Right lobe of liver (tissue), 6 donors: ENCODE measurements around the gene FAM89A. TPM values are rescaled to one million over a fixed set of nuclear protein-coding genes. Genes with fewer than 3 reads are reported as not detected.

Source experiments
- ATAC-seq, 4 donors: fragments of 200-7000 bp; cut with Tn5 transposase; one replicate each; pipeline ENCODE4 v1.9.1; 2020; ENCODE audit warnings: mild to moderate bottlenecking in 4 of 4, moderate library complexity in 4 of 4
- DNase-seq, 3 donors: peaks; one replicate each; pipeline ENCODE4 v3.0.0-alpha.2; 2020
- H3K27ac ChIP-seq, 3 donors: fragments of 200-600 bp; one replicate each; pipeline ENCODE4 v1.8.0; 2022
- H3K27me3 ChIP-seq, 2 donors: fragments of 200-600 bp; one replicate each; pipeline ENCODE4 v1.8.0; 2022
- H3K36me3 ChIP-seq, 4 donors: fragments of 200-600 bp; sonication (generic) in 1 of 4; one replicate each; pipeline versions ENCODE4 v1.5.1 to v1.8.0; 2017 to 2022; ENCODE audit warnings: control low read depth in 1 of 4
- H3K4me1 ChIP-seq, 4 donors: fragments of 200-600 bp; sonication (generic) in 1 of 4; one replicate each; pipeline versions ENCODE4 v1.5.1 to v1.8.0; 2017 to 2022; ENCODE audit warnings: control low read depth in 1 of 4
- H3K4me3 ChIP-seq, 3 donors: fragments of 200-600 bp; one replicate each; pipeline ENCODE4 v1.8.0; 2022
- H3K9me3 ChIP-seq, 4 donors: fragments of 200-600 bp; sonication (generic) in 1 of 4; one replicate each; pipeline versions ENCODE4 v1.5.1 to v1.8.0; 2017 to 2022; ENCODE audit warnings: control low read depth in 1 of 4
- CTCF ChIP-seq, 4 donors: fragments of 200-600 bp in 3 of 4; fragments of 450-650 bp in 1 of 4; IDR thresholded peaks; one replicate each; pipeline versions ENCODE4 v1.5.1 to v1.8.0; 2016 to 2022; ENCODE audit warnings: antibody characterized with exemption in 4 of 4, mild to moderate bottlenecking in 2 of 4
- POLR2A ChIP-seq: fragments of 450-650 bp; IDR thresholded peaks from one replicate; pipeline ENCODE4 v1.6.1; 2017; ENCODE audit warnings: antibody characterized with exemption, mild to moderate bottlenecking
- WGBS: methylation state at CpG from one replicate; pipeline ENCODE4 v1.1.6; 2018; ENCODE audit warnings: low coverage, low lambda C conversion rate; ENCODE audit not compliant: insufficient coverage; ENCODE audit errors: missing lambda C conversion rate; 5-methylcytosine and 5-hydroxymethylcytosine counted together
- intact Hi-C, 2 donors: fragments of 100-400 bp; cut with DNase I; formaldehyde crosslinking; loops; one replicate each; pipeline versions ENCODE4 v1.11.2 to v1.14.1; 2022
- total RNA-seq, 6 experiments: library from RNA; depleted of rRNA in 2 of 6; stranded (reverse); fragments of >200 nt in 2 of 6; fragmentation: NEBNext Ultra II Directional in 3 of 6; extraction: Animal tissue kit (Norgen Biotek cat#: 25700) in 3 of 6; gene quantifications; one replicate each; pipeline versions ENCODE4 v1.1.0 to v1.2.4, GENCODE V29; 2016 to 2023
- donor health status: DM: no; HTN: yes; CAD: no.
- donor health status: DM: no; HTN: no; CAD: no.
- donor health status: DM: no; HTN: no; CAD: no.
- donor health status: DM: no; HTN: yes; CAD: no.
- donor health status: DM: no; HTN: yes; CAD: no.

FAM89A gene
- total RNA-seq, 6 experiments from 2014 or later = 3.7 to 12.8 (median 6.8) TPM

- intact Hi-C loops = no loop called here
- H3K4me1 ChIP-seq = peaks cover 0 to 11% (median 5%) of the 10 kb centered on the region in 4 donors
- no peaks in the 10 kb centered on the region for H3K36me3 ChIP-seq
- no peaks in the 10 kb centered on the region for H3K27me3 ChIP-seq
- H3K9me3 ChIP-seq = no peaks in the 10 kb centered on the region
- DNase-seq = no peak
- TF ChIP-seq POLR2A (no peak), CTCF (IDR thresholded peaks at IDR 0.05) (no peak)
- no peak for ATAC-seq
- H3K27ac ChIP-seq = no peak overlapping the region
- no peak overlapping the region for H3K4me3 ChIP-seq
- WGBS = 72% methylated on average over 4 of the region's 4 CpGs
Observed at GRCh38 chr1:230982696-230983095, 57.4 kb downstream of the FAM89A start.

DNA sequence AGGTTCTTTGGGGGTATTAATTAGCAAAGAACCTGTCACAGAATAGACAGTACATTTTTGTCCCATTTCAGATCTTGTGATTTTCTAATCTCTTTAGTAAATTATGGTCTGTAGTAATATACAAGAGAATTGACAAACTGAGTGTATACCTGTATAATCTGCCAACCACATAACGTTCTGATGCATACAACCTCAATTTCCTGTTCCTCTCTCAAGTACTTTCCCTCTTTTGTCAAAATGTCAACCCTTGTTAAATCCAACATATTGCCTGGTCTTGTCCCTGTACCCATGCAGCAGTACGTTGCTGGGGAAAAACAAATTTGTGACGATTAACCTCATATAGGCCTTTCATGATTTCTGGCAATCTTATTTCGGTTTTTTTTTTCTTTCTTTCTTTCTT, 60.1 kb downstream of the FAM89A start:
- Histone ChIP-seq H3K27ac (no peak overlapping the region), H3K27me3 (no peaks in the 10 kb centered on the region), H3K4me3 (peak overlapping the region in 2 of 3 donors; percentile 63 to 78), H3K36me3 (no peaks in the 10 kb centered on the region), H3K9me3 (no peaks in the 10 kb centered on the region), H3K4me1 (peaks cover 0 to 12% (median 5%) of the 10 kb centered on the region in 4 donors)
- DNase-seq = no peak
- intact Hi-C loops = no loop called here
- no peak for TF ChIP-seq CTCF (IDR thresholded peaks at IDR 0.05)
- no peak for TF ChIP-seq POLR2A
- ATAC-seq = no peak
- 75% methylated on average over 4 of the region's 4 CpGs for WGBS

GRCh38 chr1:230979389-230979716, 60.7 kb downstream of the FAM89A start:
- DNase-seq (no peak), ATAC-seq (no peak)
- Histone ChIP-seq H3K27ac (peak overlapping the region in 1 of 3 donors; percentile 53), H3K36me3 (no peaks in the 10 kb centered on the region), H3K9me3 (no peaks in the 10 kb centered on the region), H3K4me1 (peaks cover 0 to 12% (median 5%) of the 10 kb centered on the region in 4 donors), H3K27me3 (no peaks in the 10 kb centered on the region), H3K4me3 (peak overlapping the region; percentile 63 to 78 (median 63))
- 6% methylated on average over 6 of the region's 12 CpGs for WGBS
- intact Hi-C loops = no loop called here
- no peak for TF ChIP-seq CTCF (IDR thresholded peaks at IDR 0.05)
- TF ChIP-seq POLR2A = no peak

DNA sequence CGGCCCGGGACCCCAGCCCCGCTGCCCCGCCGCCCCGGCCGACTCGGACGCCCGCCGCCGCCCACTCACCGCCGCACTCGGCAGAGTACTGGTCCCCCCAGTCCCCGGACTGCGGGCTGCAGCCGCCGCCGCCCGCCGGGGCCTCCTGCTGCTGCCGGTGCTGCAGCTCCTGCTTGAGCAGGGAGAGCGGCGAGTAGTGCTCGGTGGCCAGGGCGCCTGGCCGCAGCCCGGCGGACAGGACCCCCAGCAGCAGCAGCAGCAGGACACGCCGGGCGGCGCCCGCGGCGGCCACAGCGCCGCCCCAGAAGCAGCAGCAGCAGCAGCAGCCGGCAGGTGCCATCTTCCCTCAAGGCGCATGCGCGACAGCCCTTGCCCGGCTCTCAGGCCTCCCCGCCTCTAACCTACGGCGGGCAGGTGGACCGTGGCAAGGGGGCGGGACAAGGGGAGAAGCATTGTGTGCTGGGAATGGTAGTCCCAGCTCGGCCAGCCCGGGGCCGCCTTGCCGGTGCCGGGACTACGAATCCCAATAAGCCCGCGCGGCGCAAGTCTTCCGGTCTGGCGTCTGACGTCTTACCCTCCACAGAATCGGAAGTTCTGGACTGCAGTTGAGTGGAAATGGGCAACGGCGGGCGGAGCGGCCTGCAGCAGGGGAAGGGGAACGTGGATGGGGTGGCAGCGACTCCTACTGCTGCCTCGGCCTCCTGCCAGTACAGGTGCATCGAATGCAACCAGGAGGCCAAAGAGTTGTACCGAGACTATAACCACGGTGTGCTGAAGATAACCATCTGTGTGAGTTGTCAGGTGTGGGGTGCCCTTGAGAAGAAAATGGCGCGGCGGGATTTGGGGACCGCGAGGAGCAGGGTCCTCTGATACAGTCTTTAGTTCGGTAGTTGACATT, 61.3 kb downstream of the FAM89A start, which contains the start of the genes ARV1 and TTC13:
Gene ARV1, plus strand, starts transcription at position 604 of the 898 bp plus-strand sequence. Its CDS starts 12 bp downstream, at position 616.
Gene TTC13, minus strand, starts transcription at position 371 of the 898 bp plus-strand sequence. Its CDS starts 31 bp downstream, at position 340.
- TF ChIP-seq POLR2A = peak; percentile 83
- TF ChIP-seq CTCF (IDR thresholded peaks at IDR 0.05) = peak; percentile 9 to 25 (median 16)
- intact Hi-C loops = no loop called here
- peak; percentile 99 to 100 (median 100) for ATAC-seq
- peak within 1 kb of the TSS; percentile 63 to 78 (median 63) for H3K4me3 ChIP-seq
- no peaks in the 10 kb centered on the region for H3K36me3 ChIP-seq
- H3K27me3 ChIP-seq = no peaks in the 10 kb centered on the region
- DNase-seq = peak; percentile 99 to 100 (median 100)
- WGBS = 0% methylated on average over 20 of the region's 79 CpGs
- peak within 1 kb of the TSS in 2 of 3 donors; percentile 14 to 53 for H3K27ac ChIP-seq
- no peaks in the 10 kb centered on the region for H3K9me3 ChIP-seq
- H3K4me1 ChIP-seq = peaks cover 0 to 12% (median 5%) of the 10 kb centered on the region in 4 donors
